D721Med (cell line): ENCODE results near the gene ERP27.

ENCODE experiments used
- DNase-seq: peaks from one replicate; pipeline ENCODE4 v3.0.0; 2011; ENCODE audit warnings: low spot score; ENCODE audit not compliant: insufficient read length
- FAIRE-seq: peaks from 2 replicates; lab custom pipeline; 2011; peaks lifted over from hg19 to GRCh38; lab: Jason Lieb, UNC
- TF ChIP-seq, protein P1 (sequence below): IDR thresholded peaks from 2 replicates; pipeline ENCODE4 v1.5.1; 2012; ENCODE audit warnings: mild to moderate bottlenecking, control low read depth; ENCODE audit not compliant: insufficient read depth; ENCODE audit errors: missing control alignments

Gene ERP27

DNA sequence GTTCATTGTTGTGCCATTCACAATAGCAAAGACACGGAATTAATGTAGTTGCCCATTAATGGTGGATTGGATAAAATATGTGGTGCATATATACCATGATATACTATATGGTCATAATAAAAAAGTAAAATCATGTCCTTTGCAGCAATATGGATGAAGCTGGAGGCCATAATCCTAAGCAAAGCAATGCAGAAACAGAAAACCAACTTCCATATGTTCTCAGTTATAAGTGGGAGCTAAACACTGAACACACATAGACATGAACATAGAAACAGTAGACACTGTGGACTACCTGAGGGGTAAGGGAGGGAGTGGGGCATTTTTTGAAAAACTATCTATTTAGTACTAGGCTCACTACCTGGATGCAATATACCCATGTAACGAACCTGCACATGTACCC, 3.0 kb upstream of the ERP27 start:
- TF ChIP-seq, protein P1, sequence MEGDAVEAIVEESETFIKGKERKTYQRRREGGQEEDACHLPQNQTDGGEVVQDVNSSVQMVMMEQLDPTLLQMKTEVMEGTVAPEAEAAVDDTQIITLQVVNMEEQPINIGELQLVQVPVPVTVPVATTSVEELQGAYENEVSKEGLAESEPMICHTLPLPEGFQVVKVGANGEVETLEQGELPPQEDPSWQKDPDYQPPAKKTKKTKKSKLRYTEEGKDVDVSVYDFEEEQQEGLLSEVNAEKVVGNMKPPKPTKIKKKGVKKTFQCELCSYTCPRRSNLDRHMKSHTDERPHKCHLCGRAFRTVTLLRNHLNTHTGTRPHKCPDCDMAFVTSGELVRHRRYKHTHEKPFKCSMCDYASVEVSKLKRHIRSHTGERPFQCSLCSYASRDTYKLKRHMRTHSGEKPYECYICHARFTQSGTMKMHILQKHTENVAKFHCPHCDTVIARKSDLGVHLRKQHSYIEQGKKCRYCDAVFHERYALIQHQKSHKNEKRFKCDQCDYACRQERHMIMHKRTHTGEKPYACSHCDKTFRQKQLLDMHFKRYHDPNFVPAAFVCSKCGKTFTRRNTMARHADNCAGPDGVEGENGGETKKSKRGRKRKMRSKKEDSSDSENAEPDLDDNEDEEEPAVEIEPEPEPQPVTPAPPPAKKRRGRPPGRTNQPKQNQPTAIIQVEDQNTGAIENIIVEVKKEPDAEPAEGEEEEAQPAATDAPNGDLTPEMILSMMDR = no peak
- FAIRE-seq = no peak
- DNase-seq = no peak

DNA sequence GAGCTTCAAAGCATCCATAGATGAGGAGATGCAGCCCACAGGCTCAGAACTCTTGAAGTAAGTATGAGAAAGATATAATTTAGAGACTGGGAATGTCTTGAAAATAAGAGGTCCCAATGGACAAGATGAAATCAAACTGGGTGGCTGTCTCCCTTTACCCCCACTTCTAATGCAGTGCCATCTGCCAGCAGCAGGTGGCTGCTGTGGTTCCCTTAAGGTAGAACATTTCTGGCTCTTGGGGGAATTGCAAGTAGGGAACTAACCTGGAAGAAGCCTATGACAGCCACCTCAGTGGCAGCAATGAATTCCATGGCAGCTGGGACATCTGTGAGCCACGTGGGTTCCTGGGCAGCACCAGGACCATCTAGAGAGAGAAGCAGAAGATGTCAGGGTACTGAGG, 648 bp downstream of the ERP27 start:
- TF ChIP-seq, protein P1 = no peak
- DNase-seq (no peak), FAIRE-seq (no peak)

DNA sequence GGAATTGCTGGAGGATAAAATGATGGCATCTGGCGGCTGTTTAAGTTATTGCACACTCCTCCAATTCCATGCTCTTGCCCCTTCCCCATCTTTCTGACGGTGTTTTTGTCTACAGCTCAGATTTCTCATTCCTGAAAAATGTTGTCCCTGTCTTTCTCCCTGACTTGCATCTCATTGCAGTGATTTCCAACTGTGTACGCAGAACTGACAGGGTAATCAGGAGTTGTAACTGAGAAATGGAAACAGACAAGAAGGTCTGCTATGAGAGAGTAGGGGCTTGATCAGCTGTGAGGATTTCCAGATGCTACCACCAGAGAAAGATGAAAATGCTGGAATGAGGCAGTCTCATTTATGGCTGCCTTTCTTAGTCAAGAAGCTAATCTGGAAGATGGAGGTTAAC, 1.3 kb downstream of the ERP27 start:
- TF ChIP-seq, protein P1 = no peak
- FAIRE-seq = no peak
- no peak for DNase-seq

GRCh38 chr12:14936224-14936861, 2.0 kb downstream of the ERP27 start:
- DNase-seq = no peak

DNA sequence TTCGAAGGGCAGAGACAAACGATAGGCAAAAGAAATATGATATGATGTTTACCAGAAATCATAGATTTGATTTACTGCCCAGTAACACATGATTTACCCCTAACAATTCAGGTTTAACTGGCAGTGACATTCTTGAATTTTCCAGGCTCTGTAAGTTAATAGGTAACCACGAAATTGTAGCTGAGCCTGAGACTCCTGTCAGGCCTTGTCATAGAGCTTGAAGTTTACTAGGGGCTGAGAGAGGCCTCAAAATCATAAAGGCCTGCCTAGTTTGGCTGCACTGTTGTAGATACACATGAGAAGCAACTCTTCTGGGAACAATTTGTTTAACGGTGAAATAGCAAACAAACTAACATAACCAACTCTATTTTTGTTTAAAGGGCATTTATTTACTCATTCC, 3.3 kb downstream of the ERP27 start:
- TF ChIP-seq, protein P1 = no peak
- DNase-seq (no peak), FAIRE-seq (no peak)

More at GRCh38 chr12:14936224-14936861, 2.0 kb downstream of the ERP27 start:
- TF ChIP-seq, protein P1 = no peak
- no peak for FAIRE-seq

- FAIRE-seq (no peak), DNase-seq (no peak)
- TF ChIP-seq, protein P1 = no peak
Measured at GRCh38 chr12:14934511-14934910, 3.8 kb downstream of the ERP27 start.

DNA sequence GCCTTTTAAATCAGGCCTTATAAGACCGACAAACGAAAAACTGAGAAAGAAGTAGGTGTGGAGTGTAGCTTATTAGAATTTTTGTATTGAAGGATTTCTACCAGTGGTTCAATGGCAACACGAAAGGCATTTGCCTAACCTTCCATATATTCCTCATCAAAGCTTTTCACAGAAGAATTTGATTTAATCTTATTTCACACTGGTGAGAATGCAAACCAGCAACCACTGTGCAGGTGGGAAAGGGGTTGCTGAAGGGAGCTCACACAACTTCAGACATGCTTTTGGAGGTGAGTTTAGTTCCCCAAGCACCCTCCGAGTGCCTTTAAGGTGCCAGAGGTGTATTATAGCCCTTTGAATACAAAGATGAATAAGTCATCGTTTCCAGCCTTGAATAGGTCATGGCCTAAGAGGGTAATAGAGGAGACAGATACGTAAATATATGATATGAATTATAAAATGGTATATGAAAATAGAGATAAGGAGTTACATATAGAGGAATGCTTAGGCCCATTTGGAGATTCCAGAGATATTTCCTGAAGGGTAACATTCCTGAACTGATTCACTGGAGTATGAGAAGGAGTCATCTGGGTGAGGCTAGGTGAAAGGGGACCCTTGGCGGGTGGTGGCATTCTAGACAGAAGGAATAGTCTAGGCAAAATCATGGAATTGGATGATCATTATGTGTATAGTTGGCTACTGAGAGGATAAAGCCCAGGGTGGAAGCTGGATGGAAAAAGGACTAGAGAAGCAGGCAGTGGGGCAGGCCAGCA, 6.4 kb downstream of the ERP27 start:
- DNase-seq (no peak), FAIRE-seq (no peak)
- TF ChIP-seq, protein P1 = no peak
